ENCODE data around the gene PHLDA3.

DNA sequence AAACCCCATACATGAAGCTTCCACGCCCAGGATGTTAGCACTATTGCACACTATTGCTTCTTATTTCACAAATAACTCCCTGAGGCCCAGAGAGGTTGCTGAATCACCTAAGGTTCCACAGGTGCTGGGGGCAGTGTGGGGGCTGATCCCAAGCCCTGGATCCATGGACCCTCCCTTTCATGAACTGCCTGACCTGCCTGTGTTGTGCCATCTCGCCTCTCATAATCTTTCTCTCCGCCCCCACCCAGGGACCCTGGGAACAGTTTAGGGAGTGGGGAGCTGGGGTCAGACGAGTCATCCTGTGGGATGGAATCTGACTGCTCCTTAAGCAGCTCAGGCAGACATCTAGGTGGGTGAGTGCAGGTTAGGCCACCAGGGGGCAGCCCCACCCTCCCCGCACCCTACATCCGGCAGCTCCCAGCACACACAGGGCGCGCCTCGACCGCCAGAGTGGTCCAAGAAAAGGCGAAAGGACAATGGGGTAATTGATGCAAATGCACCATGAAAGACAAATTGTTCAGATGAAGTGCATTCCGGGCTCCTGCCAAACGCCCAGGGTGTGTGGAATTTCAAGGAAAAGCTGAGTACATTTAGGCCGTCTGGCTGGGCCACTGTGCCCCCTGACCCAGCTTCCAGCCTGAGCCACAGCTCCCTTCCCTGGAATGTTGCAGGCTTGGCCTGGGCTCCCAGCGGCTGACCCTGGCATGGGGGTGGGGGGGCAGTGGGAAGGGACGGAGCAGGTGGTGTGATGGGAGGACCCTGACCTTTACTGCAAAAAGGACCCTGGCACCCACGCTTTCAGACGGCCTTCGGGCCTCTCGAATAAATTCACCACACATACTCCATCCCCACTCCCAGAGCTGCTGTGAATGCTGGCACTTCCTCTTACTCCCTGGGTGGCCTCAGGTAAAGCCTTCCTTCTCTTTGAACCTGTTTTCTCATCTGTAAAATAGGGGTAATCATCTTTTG, 20.8 kb downstream of the PHLDA3 start:
- TF ChIP-seq CTCF (IDR thresholded peaks at IDR 0.05; ENCODE audit: low read length): peak; percentile 82
- TF ChIP-seq EZH2 (IDR thresholded peaks at IDR 0.05; ENCODE audit: borderline replicate concordance, low read length): no peak
